ENCODE data around the gene RAB17. TPM values are rescaled to one million over a fixed set of nuclear protein-coding genes. Genes with fewer than 3 reads are reported as not detected.

The RAB17 gene
- total and polyA plus RNA-seq, 4 experiments from 2014 or later, result not detected

- POLR2A ChIA-PET (ENCODE audit: partially characterized antibody), result interaction anchor here (1.5 kb wide), 1 partner anchor 91 kb away, joined by 3 read pairs; no protein-coding TSS in a partner anchor
- Histone ChIP-seq H3K27ac (ENCODE audit: low read depth, low read length) (no peak overlapping the region), H3K9me3 (ENCODE audit: control insufficient read depth in 1 of 2, low read length in 2 of 2) (no peaks in the 10 kb centered on the region), H3K4me1 (ENCODE audit: insufficient read depth, low read length) (no peaks in the 10 kb centered on the region), H3K36me3 (ENCODE audit: insufficient read depth, low read length) (no peaks in the 10 kb centered on the region), H3K27me3 (ENCODE audit: insufficient read depth, low read length) (no peaks in the 10 kb centered on the region), H3K4me3 (ENCODE audit: low read length in 2 of 2) (no peak overlapping the region)
- CTCF ChIA-PET (ENCODE audit: partially characterized antibody), result interaction anchor here (1.1 to 2.5 kb wide), 3 partner anchors 10 to 163 kb away, joined by 3 to 12 read pairs (median 11); no protein-coding TSS in a partner anchor
- intact Hi-C loops (cut with micrococcal nuclease), result loop anchor here (1.0 kb wide), 1 partner anchor 163 kb away; no protein-coding TSS in a partner anchor
- Mint-ChIP-seq H3K4me1 (peaks cover 0 to 4% (median under 1%) of the 10 kb centered on the region in 4 donors), H3K9me3 (no peaks in the 10 kb centered on the region), H3K36me3 (no peaks in the 10 kb centered on the region), H3K27ac (peak overlapping the region in 3 of 7 donors; percentile 25 to 36 (median 29)), H3K4me3 (no peak overlapping the region), H3K27me3 (peaks cover 0 to 1% of the 10 kb centered on the region in 2 donors)
- DNase-seq, result peak in 4 of 5 donors; percentile 33 to 49 (median 40)
Observed at GRCh38 chr2:237581751-237582746, 8.5 kb downstream of the RAB17 start.

GRCh38 chr2:237581326-237581725 lies 9.2 kb downstream of the RAB17 start:
- Histone ChIP-seq H3K36me3 (ENCODE audit: insufficient read depth, low read length) (no peaks in the 10 kb centered on the region), H3K27me3 (ENCODE audit: insufficient read depth, low read length) (no peaks in the 10 kb centered on the region), H3K4me1 (ENCODE audit: insufficient read depth, low read length) (no peaks in the 10 kb centered on the region), H3K27ac (ENCODE audit: low read depth, low read length) (no peak overlapping the region), H3K4me3 (ENCODE audit: low read length in 2 of 2) (no peak overlapping the region), H3K9me3 (ENCODE audit: control insufficient read depth in 1 of 2, low read length in 2 of 2) (no peaks in the 10 kb centered on the region)
- H3K4me1 Mint-ChIP-seq, result peaks cover 0 to 4% (median 2%) of the 10 kb centered on the region in 4 donors
- no peak overlapping the region for H3K4me3 Mint-ChIP-seq
- no peaks in the 10 kb centered on the region for H3K9me3 Mint-ChIP-seq
- ChIA-PET POLR2A (ENCODE audit: partially characterized antibody) (interaction anchor here (1.5 kb wide), 1 partner anchor 92 kb away, joined by 3 read pairs; no protein-coding TSS in a partner anchor), CTCF (ENCODE audit: partially characterized antibody) (interaction anchor here (1.1 to 2.5 kb wide), 3 partner anchors 9 to 164 kb away, joined by 3 to 12 read pairs (median 11); no protein-coding TSS in a partner anchor)
- DNase-seq, result no peak
- intact Hi-C loops (cut with micrococcal nuclease), result loop anchor here (1.0 kb wide), 1 partner anchor 164 kb away; no protein-coding TSS in a partner anchor
- no peaks in the 10 kb centered on the region for H3K36me3 Mint-ChIP-seq
- peak overlapping the region in 3 of 7 donors; percentile 25 to 36 (median 29) for H3K27ac Mint-ChIP-seq
- peaks cover 0 to 4% of the 10 kb centered on the region in 2 donors for H3K27me3 Mint-ChIP-seq

- Histone ChIP-seq H3K36me3 (ENCODE audit: insufficient read depth, low read length) (no peaks in the 10 kb centered on the region), H3K4me3 (ENCODE audit: low read length in 2 of 2) (no peak overlapping the region), H3K27me3 (ENCODE audit: insufficient read depth, low read length) (no peaks in the 10 kb centered on the region), H3K4me1 (ENCODE audit: insufficient read depth, low read length) (no peaks in the 10 kb centered on the region), H3K27ac (ENCODE audit: low read depth, low read length) (no peak overlapping the region), H3K9me3 (ENCODE audit: control insufficient read depth in 1 of 2, low read length in 2 of 2) (no peaks in the 10 kb centered on the region)
- H3K27me3 Mint-ChIP-seq, result peaks cover 0 to 6% of the 10 kb centered on the region in 2 donors
- ChIA-PET POLR2A (ENCODE audit: partially characterized antibody) (no interaction called here), CTCF (ENCODE audit: partially characterized antibody) (no interaction called here)
- intact Hi-C loops (cut with micrococcal nuclease), result loop anchor here (5.0 to 10.0 kb wide), 2 partner anchors 569 to 1233 kb away; no protein-coding TSS in a partner anchor
- H3K4me3 Mint-ChIP-seq, result no peak overlapping the region
- H3K4me1 Mint-ChIP-seq, result peaks cover 0 to 4% (median 2%) of the 10 kb centered on the region in 4 donors
- H3K36me3 Mint-ChIP-seq, result no peaks in the 10 kb centered on the region
- no peak for DNase-seq
- H3K9me3 Mint-ChIP-seq, result no peaks in the 10 kb centered on the region
- H3K27ac Mint-ChIP-seq, result no peak overlapping the region
Observed at GRCh38 chr2:237577956-237578870, 12.3 kb downstream of the RAB17 start.

GRCh38 chr2:237577458-237577857 lies 13.1 kb downstream of the RAB17 start:
- no peaks in the 10 kb centered on the region for H3K36me3 Mint-ChIP-seq
- H3K4me3 ChIP-seq (ENCODE audit: low read length in 2 of 2), result no peak overlapping the region
- H3K27ac ChIP-seq (ENCODE audit: low read depth, low read length), result no peak overlapping the region
- peaks cover 0 to 4% (median 2%) of the 10 kb centered on the region in 4 donors for H3K4me1 Mint-ChIP-seq
- H3K36me3 ChIP-seq (ENCODE audit: insufficient read depth, low read length), result no peaks in the 10 kb centered on the region
- intact Hi-C loops (cut with micrococcal nuclease), result loop anchor here (5.0 to 10.0 kb wide), 2 partner anchors 570 to 1233 kb away; no protein-coding TSS in a partner anchor
- H3K27me3 ChIP-seq (ENCODE audit: insufficient read depth, low read length), result no peaks in the 10 kb centered on the region
- ChIA-PET CTCF (ENCODE audit: partially characterized antibody) (no interaction called here), POLR2A (ENCODE audit: partially characterized antibody) (no interaction called here)
- peaks cover 0 to 6% of the 10 kb centered on the region in 2 donors for H3K27me3 Mint-ChIP-seq
- H3K4me3 Mint-ChIP-seq, result no peak overlapping the region
- H3K4me1 ChIP-seq (ENCODE audit: insufficient read depth, low read length), result no peaks in the 10 kb centered on the region
- H3K9me3 ChIP-seq (ENCODE audit: control insufficient read depth in 1 of 2, low read length in 2 of 2), result no peaks in the 10 kb centered on the region
- H3K9me3 Mint-ChIP-seq, result no peaks in the 10 kb centered on the region
- peak overlapping the region in 1 of 7 donors; percentile 57 for H3K27ac Mint-ChIP-seq
- no peak for DNase-seq

- no peaks in the 10 kb centered on the region for H3K36me3 ChIP-seq (ENCODE audit: insufficient read depth, low read length)
- intact Hi-C loops (cut with micrococcal nuclease), result loop anchor here (5.0 to 10.0 kb wide), 2 partner anchors 570 to 1232 kb away; no protein-coding TSS in a partner anchor
- H3K27ac Mint-ChIP-seq, result no peak overlapping the region
- no peak overlapping the region for H3K4me3 ChIP-seq (ENCODE audit: low read length in 2 of 2)
- ChIA-PET CTCF (ENCODE audit: partially characterized antibody) (no interaction called here), POLR2A (ENCODE audit: partially characterized antibody) (no interaction called here)
- H3K27me3 Mint-ChIP-seq, result peaks cover 0 to 6% of the 10 kb centered on the region in 2 donors
- no peak for DNase-seq
- no peaks in the 10 kb centered on the region for H3K9me3 Mint-ChIP-seq
- H3K4me3 Mint-ChIP-seq, result no peak overlapping the region
- no peak overlapping the region for H3K27ac ChIP-seq (ENCODE audit: low read depth, low read length)
- H3K9me3 ChIP-seq (ENCODE audit: control insufficient read depth in 1 of 2, low read length in 2 of 2), result no peaks in the 10 kb centered on the region
- H3K36me3 Mint-ChIP-seq, result no peaks in the 10 kb centered on the region
- no peaks in the 10 kb centered on the region for H3K27me3 ChIP-seq (ENCODE audit: insufficient read depth, low read length)
- no peaks in the 10 kb centered on the region for H3K4me1 ChIP-seq (ENCODE audit: insufficient read depth, low read length)
- peaks cover 0 to 4% (median 3%) of the 10 kb centered on the region in 4 donors for H3K4me1 Mint-ChIP-seq
Observed at GRCh38 chr2:237576974-237577373, 13.6 kb downstream of the RAB17 start.

- H3K27ac ChIP-seq (ENCODE audit: low read depth, low read length), result no peak overlapping the region
- ChIA-PET POLR2A (ENCODE audit: partially characterized antibody) (no interaction called here), CTCF (ENCODE audit: partially characterized antibody) (interaction anchor here (1.7 kb wide), 1 partner anchor 63 kb away, joined by 11 read pairs; no protein-coding TSS in a partner anchor)
- DNase-seq, result no peak
- H3K9me3 ChIP-seq (ENCODE audit: control insufficient read depth in 1 of 2, low read length in 2 of 2), result no peaks in the 10 kb centered on the region
- Mint-ChIP-seq H3K4me3 (no peak overlapping the region), H3K27ac (peak overlapping the region in 1 of 7 donors; percentile 29), H3K4me1 (peaks cover 0 to 6% (median 3%) of the 10 kb centered on the region in 4 donors), H3K36me3 (no peaks in the 10 kb centered on the region), H3K27me3 (peaks cover 0 to 6% of the 10 kb centered on the region in 2 donors), H3K9me3 (no peaks in the 10 kb centered on the region)
- intact Hi-C loops (cut with micrococcal nuclease), result loop anchor here (5.0 to 10.0 kb wide), 2 partner anchors 571 to 1231 kb away; no protein-coding TSS in a partner anchor
- no peaks in the 10 kb centered on the region for H3K27me3 ChIP-seq (ENCODE audit: insufficient read depth, low read length)
- no peaks in the 10 kb centered on the region for H3K36me3 ChIP-seq (ENCODE audit: insufficient read depth, low read length)
- no peaks in the 10 kb centered on the region for H3K4me1 ChIP-seq (ENCODE audit: insufficient read depth, low read length)
- H3K4me3 ChIP-seq (ENCODE audit: low read length in 2 of 2), result no peak overlapping the region
Observed at GRCh38 chr2:237575869-237576862, 14.4 kb downstream of the RAB17 start.
